Smooth muscle cell (in vitro differentiated cells): Measurements from ENCODE around the gene RRP7A. TPM values are rescaled to one million over a fixed set of nuclear protein-coding genes. Genes with fewer than 3 reads are reported as not detected.

Experiments used
- DNase-seq: peaks from one replicate; lab custom pipeline; 2025; ENCODE audit not compliant: unreplicated experiment; lab: John Stamatoyannopoulos, UW
- H2AFZ ChIP-seq: fragments of 200-600 bp; sonication (generic); 2 replicates; pipeline ENCODE4 v1.6.0; 2016; ENCODE audit warnings: antibody characterized with exemption, low read depth, mild to moderate bottlenecking
- H3F3A ChIP-seq: fragments of 200-600 bp; sonication (generic); 2 replicates; pipeline ENCODE4 v1.6.0; 2017; ENCODE audit warnings: antibody characterized with exemption, low read depth
- H3K27ac ChIP-seq: fragments of 200-600 bp; sonication (generic); 2 replicates; pipeline ENCODE4 v1.5.1; 2016; ENCODE audit warnings: low read depth, mild to moderate bottlenecking
- H3K27me3 ChIP-seq: fragments of 200-600 bp; sonication (generic); 2 replicates; pipeline ENCODE4 v1.6.1; 2016; ENCODE audit warnings: low read depth, mild to moderate bottlenecking
- H3K36me3 ChIP-seq: fragments of 200-600 bp; sonication (generic); 2 replicates; pipeline ENCODE4 v1.5.1; 2016; ENCODE audit warnings: low read depth
- H3K4me1 ChIP-seq: fragments of 200-600 bp; sonication (generic); 2 replicates; pipeline ENCODE4 v1.5.1; 2016; ENCODE audit warnings: low read depth
- H3K4me2 ChIP-seq: fragments of 200-600 bp; sonication (generic); 2 replicates; pipeline ENCODE4 v1.6.0; 2016; ENCODE audit warnings: mild to moderate bottlenecking
- H3K4me3 ChIP-seq: fragments of 200-600 bp; sonication (generic); 2 replicates; pipeline ENCODE4 v1.5.1; 2016; ENCODE audit warnings: mild to moderate bottlenecking
- H3K79me2 ChIP-seq: fragments of 200-600 bp; sonication (generic); 2 replicates; pipeline ENCODE4 v1.6.0; 2016; ENCODE audit warnings: low read depth, mild to moderate bottlenecking
- H3K9ac ChIP-seq: fragments of 200-600 bp; sonication (generic); 2 replicates; pipeline ENCODE4 v1.6.0; 2016; ENCODE audit warnings: low read depth
- H3K9me3 ChIP-seq: fragments of 200-600 bp; sonication (generic); replicated peaks from 2 replicates; pipeline ENCODE4 v1.5.1; 2016; ENCODE audit warnings: low read depth
- H4K20me1 ChIP-seq: fragments of 200-600 bp; sonication (generic); 2 replicates; pipeline ENCODE4 v1.6.0; 2016; ENCODE audit warnings: low read depth
- WGBS: methylation state at CpG from one replicate; pipeline ENCODE4 v1.1.7; 2016; ENCODE audit warnings: low lambda C conversion rate; 5-methylcytosine and 5-hydroxymethylcytosine counted together
- polyA plus RNA-seq: library from polyadenylated mRNA; unstranded; fragments of >200 nt; fragmentation: Nextera tagmentation; extraction: Ambion mirVana; gene quantifications from 2 replicates; pipeline ENCODE4 v1.2.1, GENCODE V29; 2016
- total RNA-seq: library from RNA; depleted of rRNA; stranded (reverse); fragments of >200 nt; gene quantifications from 2 replicates; pipeline ENCODE4 v1.2.3, GENCODE V29; 2014
- TF ChIP-seq, protein P1 (sequence below): fragments of 200-600 bp; sonication (generic); IDR thresholded peaks from 2 replicates; pipeline ENCODE4 v1.5.1; 2017; ENCODE audit warnings: borderline replicate concordance, mild to moderate bottlenecking, antibody characterized with exemption; ENCODE audit not compliant: insufficient read depth, poor library complexity, severe bottlenecking

Gene RRP7A
- total and polyA plus RNA-seq, 2 experiments from 2014 or later, result 24.5 to 64.2 TPM

DNA sequence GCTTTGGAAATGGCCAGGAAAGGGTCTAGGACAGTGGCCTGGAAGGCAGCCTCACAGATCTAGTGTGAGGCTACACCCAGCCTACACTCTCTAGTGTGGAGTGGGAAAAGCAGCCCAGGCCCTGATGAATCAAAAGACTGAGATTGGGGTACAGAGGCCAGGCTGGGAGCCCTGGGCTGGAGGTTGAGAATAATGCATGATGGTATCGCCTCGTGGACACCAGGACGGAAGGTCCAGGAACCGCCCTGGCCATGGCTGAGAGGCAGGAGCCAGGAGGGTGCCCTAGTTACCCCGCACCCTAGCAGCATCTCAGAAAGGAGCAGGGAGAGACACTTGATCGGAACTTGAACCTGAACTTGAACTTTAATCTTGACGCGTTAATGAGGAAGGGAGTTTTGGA, 46.9 kb downstream of the RRP7A start:
- peaks cover 9% of the 10 kb centered on the region for H3K27me3 ChIP-seq
- no peak overlapping the region for H3K4me2 ChIP-seq
- no peaks in the 10 kb centered on the region for H3K4me1 ChIP-seq
- TF ChIP-seq, protein P1, sequence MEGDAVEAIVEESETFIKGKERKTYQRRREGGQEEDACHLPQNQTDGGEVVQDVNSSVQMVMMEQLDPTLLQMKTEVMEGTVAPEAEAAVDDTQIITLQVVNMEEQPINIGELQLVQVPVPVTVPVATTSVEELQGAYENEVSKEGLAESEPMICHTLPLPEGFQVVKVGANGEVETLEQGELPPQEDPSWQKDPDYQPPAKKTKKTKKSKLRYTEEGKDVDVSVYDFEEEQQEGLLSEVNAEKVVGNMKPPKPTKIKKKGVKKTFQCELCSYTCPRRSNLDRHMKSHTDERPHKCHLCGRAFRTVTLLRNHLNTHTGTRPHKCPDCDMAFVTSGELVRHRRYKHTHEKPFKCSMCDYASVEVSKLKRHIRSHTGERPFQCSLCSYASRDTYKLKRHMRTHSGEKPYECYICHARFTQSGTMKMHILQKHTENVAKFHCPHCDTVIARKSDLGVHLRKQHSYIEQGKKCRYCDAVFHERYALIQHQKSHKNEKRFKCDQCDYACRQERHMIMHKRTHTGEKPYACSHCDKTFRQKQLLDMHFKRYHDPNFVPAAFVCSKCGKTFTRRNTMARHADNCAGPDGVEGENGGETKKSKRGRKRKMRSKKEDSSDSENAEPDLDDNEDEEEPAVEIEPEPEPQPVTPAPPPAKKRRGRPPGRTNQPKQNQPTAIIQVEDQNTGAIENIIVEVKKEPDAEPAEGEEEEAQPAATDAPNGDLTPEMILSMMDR, result no peak
- DNase-seq, result no peak
- 95% methylated on average over 8 of the region's 8 CpGs for WGBS
- H3K27ac ChIP-seq, result no peak overlapping the region
- no peaks in the 10 kb centered on the region for H3K79me2 ChIP-seq
- H3K9ac ChIP-seq, result no peak overlapping the region
- no peaks in the 10 kb centered on the region for H3K9me3 ChIP-seq
- H3F3A ChIP-seq, result no peaks in the 10 kb centered on the region
- H3K4me3 ChIP-seq, result no peak overlapping the region
- no peaks in the 10 kb centered on the region for H3K36me3 ChIP-seq
- H2AFZ ChIP-seq, result no peak overlapping the region
- no peaks in the 10 kb centered on the region for H4K20me1 ChIP-seq

DNA sequence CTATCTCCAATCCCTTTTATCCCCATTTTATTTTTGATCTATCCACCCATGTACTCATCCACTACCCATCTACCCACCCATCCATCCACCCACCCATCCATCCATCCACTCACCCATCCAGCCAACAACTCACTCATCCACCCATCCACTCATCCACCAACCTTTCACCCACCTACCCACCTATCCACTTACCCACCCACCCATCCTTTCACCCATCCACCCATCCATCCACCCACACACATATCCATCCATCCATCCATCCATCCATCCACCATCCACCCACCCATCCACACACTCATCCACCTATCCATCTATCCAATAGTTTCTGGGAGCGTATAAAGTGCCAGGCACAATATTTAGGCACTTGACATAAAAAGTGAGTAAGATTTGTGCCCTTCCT, 48.2 kb downstream of the RRP7A start:
- Histone ChIP-seq H3K27ac (no peak overlapping the region), H3K36me3 (no peaks in the 10 kb centered on the region), H2AFZ (no peak overlapping the region), H3F3A (no peaks in the 10 kb centered on the region), H4K20me1 (no peaks in the 10 kb centered on the region), H3K4me1 (no peaks in the 10 kb centered on the region), H3K79me2 (no peaks in the 10 kb centered on the region), H3K9me3 (no peaks in the 10 kb centered on the region), H3K9ac (no peak overlapping the region), H3K27me3 (peaks cover 9% of the 10 kb centered on the region), H3K4me2 (no peak overlapping the region), H3K4me3 (no peak overlapping the region)
- WGBS, result 100% methylated on average over 1 of the region's 1 CpG
- TF ChIP-seq, protein P1, result no peak
- DNase-seq, result no peak

DNA sequence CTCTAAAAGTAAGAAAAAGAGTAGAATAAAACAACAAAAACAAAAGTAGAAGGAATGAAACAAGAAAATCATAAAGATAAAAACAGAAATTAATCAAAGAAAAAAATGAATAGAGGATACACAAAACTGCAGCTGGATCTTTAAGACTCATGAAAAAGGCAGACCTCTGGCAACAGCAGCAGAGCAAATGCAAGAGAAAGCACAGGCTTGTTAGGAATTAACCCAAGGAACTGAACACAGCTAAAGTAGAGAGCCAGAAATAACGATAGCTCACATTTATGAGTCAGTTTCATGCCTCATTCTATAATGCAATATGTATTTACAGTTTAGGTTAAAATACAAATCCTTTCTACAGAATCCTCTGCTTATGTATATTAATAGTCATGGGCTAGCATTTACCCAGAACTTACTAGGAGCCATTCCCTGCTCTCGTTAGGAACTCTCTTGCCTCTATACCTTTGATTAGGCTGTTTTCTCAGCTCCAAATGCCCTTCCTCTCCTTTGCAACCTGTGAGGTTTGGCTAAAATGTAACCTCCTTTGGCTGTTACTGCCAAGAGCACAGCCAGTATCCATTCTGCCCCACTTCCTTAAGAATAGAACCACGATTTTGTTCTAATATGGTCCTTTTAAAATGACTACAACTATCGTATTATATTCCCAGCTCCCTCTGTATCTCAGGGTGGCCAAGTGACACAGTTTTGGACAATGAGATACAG, 49.1 kb downstream of the RRP7A start:
- no peak overlapping the region for H3K27ac ChIP-seq
- no peaks in the 10 kb centered on the region for H3K4me1 ChIP-seq
- WGBS, result 83% methylated on average over 4 of the region's 4 CpGs
- TF ChIP-seq, protein P1, result no peak
- H2AFZ ChIP-seq, result no peak overlapping the region
- H3K36me3 ChIP-seq, result no peaks in the 10 kb centered on the region
- DNase-seq, result no peak
- H4K20me1 ChIP-seq, result no peaks in the 10 kb centered on the region
- no peak overlapping the region for H3K4me3 ChIP-seq
- H3K9me3 ChIP-seq, result no peaks in the 10 kb centered on the region
- peaks cover 9% of the 10 kb centered on the region for H3K27me3 ChIP-seq
- no peak overlapping the region for H3K4me2 ChIP-seq
- H3K9ac ChIP-seq, result no peak overlapping the region
- no peaks in the 10 kb centered on the region for H3K79me2 ChIP-seq
- H3F3A ChIP-seq, result no peaks in the 10 kb centered on the region

DNA sequence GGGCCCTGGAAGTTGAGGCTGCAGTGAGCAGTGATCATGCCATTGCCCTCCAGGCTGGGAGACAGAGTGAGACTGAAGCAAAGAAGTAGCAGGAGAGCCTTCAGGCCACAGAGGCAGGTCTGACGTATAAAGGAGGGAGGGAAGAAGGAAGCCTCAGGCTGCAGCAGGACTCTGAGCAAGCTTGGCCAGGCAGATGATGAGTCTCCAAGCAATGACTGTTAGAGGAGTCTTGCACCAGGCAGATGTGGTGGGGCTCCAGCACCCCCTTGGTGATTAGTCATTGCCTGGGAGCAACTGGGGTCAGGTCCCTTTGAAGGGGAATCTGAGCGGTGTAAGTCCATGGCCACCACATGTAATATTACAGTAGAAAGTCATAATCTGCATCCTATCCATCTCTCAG, 50.8 kb downstream of the RRP7A start:
- no peaks in the 10 kb centered on the region for H3K79me2 ChIP-seq
- TF ChIP-seq, protein P1, result no peak
- no peak overlapping the region for H3K27ac ChIP-seq
- H3K4me3 ChIP-seq, result no peak overlapping the region
- H2AFZ ChIP-seq, result no peak overlapping the region
- H3K36me3 ChIP-seq, result no peaks in the 10 kb centered on the region
- H3K27me3 ChIP-seq, result peaks cover 9% of the 10 kb centered on the region
- no peak overlapping the region for H3K4me2 ChIP-seq
- H4K20me1 ChIP-seq, result no peaks in the 10 kb centered on the region
- H3K9ac ChIP-seq, result no peak overlapping the region
- no peaks in the 10 kb centered on the region for H3K9me3 ChIP-seq
- H3K4me1 ChIP-seq, result no peaks in the 10 kb centered on the region
- no peaks in the 10 kb centered on the region for H3F3A ChIP-seq
- no peak for DNase-seq
- 92% methylated on average over 2 of the region's 2 CpGs for WGBS
